WTC11 (cell line): Measurements from ENCODE around the gene TEX14. TPM values are rescaled to one million over a fixed set of nuclear protein-coding genes. Genes with fewer than 3 reads are reported as not detected.

Experiments
- ATAC-seq: fragments of 200-7000 bp; cut with Tn5 transposase; 2 replicates; pipeline ENCODE4 v1.10.0; 2021; ENCODE audit warnings: mild to moderate bottlenecking, moderate library complexity
- CTCF ChIA-PET: fragments of 300-600 bp; sonication (Branson Sonifier 250); formaldehyde crosslinking; loops from one replicate; lab custom pipeline; 2021; ENCODE audit warnings: antibody characterized with exemption; lab: Charles Lee
- POLR2A ChIA-PET: fragments of 350-600 bp; sonication (Branson Sonifier 250); formaldehyde crosslinking; loops from one replicate; lab custom pipeline; 2021; ENCODE audit warnings: antibody characterized with exemption; lab: Charles Lee
- DNase-seq: peaks from one replicate; pipeline ENCODE4 v3.0.0; 2021; ENCODE audit warnings: low spot score
- H3K27ac Mint-ChIP-seq: 2 replicates; pipeline ENCODE4 v1.8.0; 2021; ENCODE audit warnings: mixed read lengths
- H3K27me3 Mint-ChIP-seq: 2 replicates; pipeline ENCODE4 v1.8.0; 2021; ENCODE audit warnings: low read depth, mild to moderate bottlenecking, moderate library complexity, mixed read lengths
- H3K36me3 Mint-ChIP-seq: 2 replicates; pipeline ENCODE4 v1.8.0; 2021; ENCODE audit warnings: mixed read lengths
- H3K4me1 Mint-ChIP-seq: 2 replicates; pipeline ENCODE4 v1.8.0; 2022; ENCODE audit warnings: mixed read lengths
- H3K4me3 Mint-ChIP-seq: 2 replicates; pipeline ENCODE4 v1.8.0; 2021; ENCODE audit warnings: mild to moderate bottlenecking, moderate library complexity, mixed read lengths
- H3K9me3 Mint-ChIP-seq: 2 replicates; pipeline ENCODE4 v1.8.0; 2021; ENCODE audit warnings: mixed read lengths
- ATF1 ChIP-seq: sonication (generic); formaldehyde crosslinking; IDR thresholded peaks from 2 replicates; pipeline ENCODE4 v1.8.1; 2023; ENCODE audit warnings: mild to moderate bottlenecking, moderate library complexity, missing genetic modification reagents
- CBFB ChIP-seq: sonication (generic); formaldehyde crosslinking; IDR thresholded peaks from 2 replicates; pipeline ENCODE4 v1.8.1; 2022; ENCODE audit warnings: mild to moderate bottlenecking, low read depth, missing genetic modification reagents
- E2F1 ChIP-seq: sonication (generic); formaldehyde crosslinking; IDR thresholded peaks from 2 replicates; pipeline ENCODE4 v1.8.0; 2022; ENCODE audit warnings: mild to moderate bottlenecking, missing genetic modification reagents
- ELF4 ChIP-seq: sonication (generic); formaldehyde crosslinking; IDR thresholded peaks from 2 replicates; pipeline ENCODE4 v1.8.1; 2022; ENCODE audit warnings: low read depth, mild to moderate bottlenecking, moderate library complexity, missing genetic modification reagents
- EMX1 ChIP-seq: fragments of 250-450 bp; sonication (Bioruptor Pico); IDR thresholded peaks from 2 replicates; pipeline ENCODE4 v1.8.0; 2021; ENCODE audit warnings: mild to moderate bottlenecking
- FOXP4 ChIP-seq: sonication (generic); formaldehyde crosslinking; IDR thresholded peaks from 2 replicates; pipeline ENCODE4 v1.8.0; 2022; ENCODE audit warnings: mild to moderate bottlenecking, missing genetic modification reagents
- HMGA2 ChIP-seq: fragments of 250-450 bp; sonication (Bioruptor Pico); IDR thresholded peaks from 2 replicates; pipeline ENCODE4 v1.4.0; 2021; ENCODE audit warnings: mild to moderate bottlenecking, moderate library complexity
- HMGXB4 ChIP-seq: sonication (generic); formaldehyde crosslinking; IDR thresholded peaks from 2 replicates; pipeline ENCODE4 v1.8.1; 2023; ENCODE audit warnings: mild to moderate bottlenecking, moderate library complexity, missing genetic modification reagents
- JAZF1 ChIP-seq: fragments of 250-450 bp; sonication (Bioruptor Pico); IDR thresholded peaks from 2 replicates; pipeline ENCODE4 v1.9.0; 2021; ENCODE audit warnings: moderate library complexity, mild to moderate bottlenecking, inconsistent platforms
- JUN ChIP-seq: sonication (generic); formaldehyde crosslinking; IDR thresholded peaks from 2 replicates; pipeline ENCODE4 v1.8.0; 2023; ENCODE audit warnings: mild to moderate bottlenecking, missing genetic modification reagents
- MYBL2 ChIP-seq: sonication (generic); formaldehyde crosslinking; IDR thresholded peaks from 2 replicates; pipeline ENCODE4 v1.8.1; 2023; ENCODE audit warnings: mild to moderate bottlenecking, moderate library complexity, missing genetic modification reagents
- NR2C2 ChIP-seq: sonication (generic); formaldehyde crosslinking; IDR thresholded peaks from 2 replicates; pipeline ENCODE4 v1.8.0; 2022; ENCODE audit warnings: mild to moderate bottlenecking, missing genetic modification reagents
- OVOL2 ChIP-seq: fragments of 250-450 bp; sonication (Bioruptor Pico); IDR thresholded peaks from 2 replicates; pipeline ENCODE4 v1.9.0; 2021; ENCODE audit warnings: mild to moderate bottlenecking, borderline replicate concordance
- PRDM15 ChIP-seq: sonication (generic); formaldehyde crosslinking; IDR thresholded peaks from 2 replicates; pipeline ENCODE4 v1.8.0; 2022; ENCODE audit warnings: missing genetic modification reagents
- TEAD4 ChIP-seq: sonication (generic); formaldehyde crosslinking; IDR thresholded peaks from 2 replicates; pipeline ENCODE4 v1.8.0; 2022; ENCODE audit warnings: mild to moderate bottlenecking, missing genetic modification reagents
- ZNF263 ChIP-seq: sonication (generic); formaldehyde crosslinking; IDR thresholded peaks from 2 replicates; pipeline ENCODE4 v1.8.1; 2022; ENCODE audit warnings: low read depth, mild to moderate bottlenecking, moderate library complexity, missing genetic modification reagents
- ZNF396 ChIP-seq: fragments of 250-450 bp; sonication (Bioruptor Pico); IDR thresholded peaks from 2 replicates; pipeline ENCODE4 v1.8.0; 2021; ENCODE audit warnings: mild to moderate bottlenecking, moderate library complexity, borderline replicate concordance
- ZNF425 ChIP-seq: fragments of 250-450 bp; sonication (Bioruptor Pico); conservative IDR thresholded peaks from 2 replicates; pipeline ENCODE4 v1.9.0; 2021; ENCODE audit warnings: mild to moderate bottlenecking
- ZNF671 ChIP-seq: fragments of 250-450 bp; sonication (Bioruptor Pico); IDR thresholded peaks from 2 replicates; pipeline ENCODE4 v1.8.0; 2021; ENCODE audit warnings: mild to moderate bottlenecking
- total RNA-seq: library from RNA; stranded (reverse); gene quantifications from 3 replicates; pipeline ENCODE4 v1.2.3, GENCODE V29; 2021
- TF ChIP-seq, protein P1 (sequence below): sonication (generic); formaldehyde crosslinking; IDR thresholded peaks from 2 replicates; pipeline ENCODE4 v1.8.0; 2022; ENCODE audit warnings: mild to moderate bottlenecking, missing genetic modification reagents
- TF ChIP-seq, protein P2 (sequence below): fragments of 250-450 bp; sonication (Bioruptor Pico); IDR thresholded peaks from 2 replicates; pipeline ENCODE4 v1.9.0; 2021; ENCODE audit warnings: mild to moderate bottlenecking

TEX14 gene
- total RNA-seq, 1 experiment from 2014 or later, result 1.4 TPM

GRCh38 chr17:58626905-58627304 lies 64.9 kb downstream of the TEX14 start (continued):
- no peak for TF ChIP-seq EMX1 (CRISPR knock-in tag)
- TF ChIP-seq PRDM15, result no peak
- no peak for TF ChIP-seq E2F1 (CRISPR knock-in tag)
- no peak for TF ChIP-seq ZNF671 (CRISPR knock-in tag)
- TF ChIP-seq FOXP4, result no peak
- no peak for TF ChIP-seq ZNF263 (CRISPR knock-in tag)
- no peak for TF ChIP-seq HMGA2 (CRISPR knock-in tag)
- TF ChIP-seq, protein P1, sequence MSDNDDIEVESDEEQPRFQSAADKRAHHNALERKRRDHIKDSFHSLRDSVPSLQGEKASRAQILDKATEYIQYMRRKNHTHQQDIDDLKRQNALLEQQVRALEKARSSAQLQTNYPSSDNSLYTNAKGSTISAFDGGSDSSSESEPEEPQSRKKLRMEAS (CRISPR knock-in tag), result no peak
- TF ChIP-seq ZNF396 (CRISPR knock-in tag), result no peak
- no peak for TF ChIP-seq JUN (CRISPR knock-in tag)
- TF ChIP-seq, all 79 proteins: peak for 0

- TF ChIP-seq HMGA2 (CRISPR knock-in tag) (no peak), NR2C2 (CRISPR knock-in tag) (no peak), HMGXB4 (CRISPR knock-in tag) (no peak), ZNF425 (no peak), TEAD4 (CRISPR knock-in tag) (no peak), ELF4 (CRISPR knock-in tag) (no peak), ATF1 (no peak), CBFB (no peak), MYBL2 (CRISPR knock-in tag) (no peak), JAZF1 (CRISPR knock-in tag) (no peak), OVOL2 (CRISPR knock-in tag) (no peak)
- TF ChIP-seq, protein P2, sequence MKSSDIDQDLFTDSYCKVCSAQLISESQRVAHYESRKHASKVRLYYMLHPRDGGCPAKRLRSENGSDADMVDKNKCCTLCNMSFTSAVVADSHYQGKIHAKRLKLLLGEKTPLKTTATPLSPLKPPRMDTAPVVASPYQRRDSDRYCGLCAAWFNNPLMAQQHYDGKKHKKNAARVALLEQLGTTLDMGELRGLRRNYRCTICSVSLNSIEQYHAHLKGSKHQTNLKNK (CRISPR knock-in tag), result no peak
- Mint-ChIP-seq H3K9me3 (no peaks in the 10 kb centered on the region), H3K27ac (no peak overlapping the region), H3K36me3 (no peaks in the 10 kb centered on the region), H3K27me3 (no peaks in the 10 kb centered on the region; the same call in 1 of the 2 replicates), H3K4me3 (no peak overlapping the region), H3K4me1 (no peaks in the 10 kb centered on the region)
- ATAC-seq, result no peak
- no peak for DNase-seq
- ChIA-PET POLR2A (no interaction called here), CTCF (interaction anchor here (0.6 to 0.9 kb wide), 2 partner anchors 30 to 83 kb away, joined by 3 read pairs; no protein-coding TSS in a partner anchor)
Measured at GRCh38 chr17:58624751-58625150, 67.1 kb downstream of the TEX14 start.
